CD4-positive, alpha-beta T cell (primary cell): ENCODE measurements around the gene SYNGR4. TPM values are rescaled to one million over a fixed set of nuclear protein-coding genes. Genes with fewer than 3 reads are reported as not detected.
A peak's percentile ranks its signal among the peaks of the same experiment; 100 is the strongest.

Source experiments
- ATAC-seq: fragments of 200-7000 bp; cut with Tn5 transposase; one replicate; pipeline ENCODE4 v1.10.0; 2022; ENCODE audit warnings: mild to moderate bottlenecking; ENCODE audit not compliant: poor library complexity
- CTCF ChIA-PET: fragments of 350-600 bp; sonication (Branson Sonifier 250); formaldehyde crosslinking; loops from one replicate; lab custom pipeline; 2021; ENCODE audit warnings: antibody characterized with exemption, inconsistent platforms; lab: Charles Lee
- POLR2A ChIA-PET: fragments of 350-600 bp; sonication (Branson Sonifier 250); formaldehyde crosslinking; loops from one replicate; lab custom pipeline; 2021; ENCODE audit warnings: antibody characterized with exemption, inconsistent platforms; lab: Charles Lee
- DNase-seq, 14 experiments: peaks; one replicate each; pipeline ENCODE4 v3.0.0-alpha.2; 2013 to 2020; ENCODE audit warnings: mixed read lengths in 2 of 14
- H3K27ac ChIP-seq, 2 donors: one replicate each; pipeline versions ENCODE4 v1.5.1 to v1.7.0; 2013; ENCODE audit warnings: low read length in 2 of 2, low read depth in 1 of 2, mild to moderate bottlenecking in 1 of 2
- H3K27me3 ChIP-seq, 2 experiments: 1 replicate in 1 of 2; 2 replicates in 1 of 2; pipeline versions ENCODE4 v1.6.1 to v1.7.0; 2013; ENCODE audit warnings: low read length in 2 of 2, control low read depth in 1 of 2, mild to moderate bottlenecking in 1 of 2, moderate library complexity in 1 of 2; ENCODE audit not compliant: insufficient read depth in 2 of 2, control insufficient read depth in 1 of 2
- H3K36me3 ChIP-seq: one replicate; pipeline ENCODE4 v1.6.1; 2013; ENCODE audit warnings: low read length, control low read depth; ENCODE audit not compliant: insufficient read depth
- H3K4me1 ChIP-seq: one replicate; pipeline ENCODE4 v1.6.1; 2013; ENCODE audit warnings: low read length, control low read depth; ENCODE audit not compliant: insufficient read depth
- H3K4me3 ChIP-seq: one replicate; pipeline ENCODE4 v1.5.1; 2013; ENCODE audit warnings: mild to moderate bottlenecking, low read length, moderate library complexity
- H3K9me3 ChIP-seq, 2 experiments: 1 replicate in 1 of 2; 2 replicates in 1 of 2; pipeline versions ENCODE4 v1.6.1 to v1.7.0; 2013; ENCODE audit warnings: low read length in 2 of 2, mild to moderate bottlenecking in 2 of 2, control low read depth in 1 of 2, moderate library complexity in 1 of 2; ENCODE audit not compliant: control insufficient read depth in 1 of 2, insufficient read depth in 1 of 2
- H3K27ac Mint-ChIP-seq: one replicate; pipeline ENCODE4 v1.8.0; 2020; ENCODE audit warnings: mixed read lengths
- H3K27me3 Mint-ChIP-seq: one replicate; pipeline ENCODE4 v1.8.0; 2021; ENCODE audit warnings: mixed read lengths
- H3K36me3 Mint-ChIP-seq: one replicate; pipeline ENCODE4 v1.8.0; 2021; ENCODE audit warnings: low read depth, mixed read lengths
- H3K4me1 Mint-ChIP-seq: one replicate; pipeline ENCODE4 v1.8.0; 2021; ENCODE audit warnings: low read depth, mixed read lengths
- H3K4me3 Mint-ChIP-seq: one replicate; pipeline ENCODE4 v1.8.0; 2020; ENCODE audit warnings: mild to moderate bottlenecking, mixed read lengths
- H3K9me3 Mint-ChIP-seq: one replicate; pipeline ENCODE4 v1.8.0; 2020; ENCODE audit warnings: mixed read lengths
- CTCF ChIP-seq: fragments of 200-600 bp; IDR thresholded peaks from one replicate; pipeline ENCODE4 v1.8.0; 2022; ENCODE audit warnings: antibody characterized with exemption, mild to moderate bottlenecking
- intact Hi-C, 2 experiments: fragments of 100-400 bp; cut with DNase I in 1 of 2; cut with micrococcal nuclease in 1 of 2; formaldehyde crosslinking; loops; one replicate each; pipeline versions ENCODE4 v1.15.1 to v1.9.0; 2023 to 2025; cut with DNase I, micrococcal nuclease
- total RNA-seq, 174 experiments: library from RNA in 2 of 174; stranded (reverse) in 2 of 174; gene quantifications; one replicate each; pipeline ENCODE4 v1.2.3 and lab custom pipeline; 2021 to 2026

The SYNGR4 gene
- total RNA-seq, 2 experiments from 2014 or later: not detected

- POLR2A ChIA-PET: interaction anchor here (1.4 to 8.4 kb wide), 2 partner anchors 12 to 16 kb away, joined by 6 to 360 read pairs; no protein-coding TSS in a partner anchor
These were observed 45.7 kb upstream of the SYNGR4 start for GRCh38 chr19:48318286-48318987.

DNA sequence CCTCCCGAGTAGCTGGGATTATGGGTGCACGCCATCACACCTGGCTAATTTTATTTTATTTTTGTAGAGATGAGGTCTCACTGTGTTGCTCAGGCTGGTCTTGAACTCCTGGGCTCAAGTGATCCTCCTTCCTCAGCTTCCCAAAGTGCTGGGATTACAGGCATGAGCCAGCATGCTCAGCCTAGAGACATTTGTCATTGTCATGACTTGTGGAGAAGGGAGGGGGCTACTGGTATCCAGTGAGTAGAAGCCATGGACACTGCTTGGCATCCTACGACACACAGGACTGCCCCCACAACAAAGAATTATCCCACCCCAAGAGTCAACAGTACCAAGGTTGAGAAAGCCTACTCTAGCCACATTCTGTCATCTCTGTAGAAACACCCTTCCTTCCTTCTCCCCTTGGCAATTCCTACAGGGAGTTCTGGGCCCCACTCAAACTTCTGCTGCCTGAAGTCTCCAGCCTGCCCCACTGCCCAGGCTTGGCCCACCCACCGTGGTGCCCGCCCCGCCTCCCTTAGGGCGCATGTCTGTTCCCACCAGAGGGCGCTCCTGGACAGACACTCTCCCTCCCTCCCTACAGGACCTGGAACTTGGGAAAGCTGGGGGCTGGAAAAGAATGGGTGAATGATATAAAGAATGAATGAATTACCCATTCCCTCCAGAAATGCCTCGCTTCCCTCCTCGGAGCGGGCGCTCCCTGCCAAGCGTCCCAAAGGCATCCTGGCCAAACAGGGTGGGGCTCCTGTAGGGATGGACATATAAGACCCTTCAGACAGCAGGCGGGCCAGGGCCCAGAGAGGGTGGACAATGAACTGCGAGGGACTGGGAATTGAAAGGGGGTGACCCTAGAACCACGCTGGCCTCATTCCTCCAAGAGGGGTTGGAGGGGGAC is 44.3 kb upstream of the SYNGR4 start:
- intact Hi-C loops: loop anchor here (1.0 to 10.0 kb wide), 8 partner anchors 13 to 1535 kb away; partner anchors contain the start of genes KDELR1 (in 1 of the 2), LMTK3 (in 1 of the 2) and SLC1A5 (in 1 of the 2)
- peak; percentile 70 to 88 (median 75) for DNase-seq
- H3K36me3 ChIP-seq: no peaks in the 10 kb centered on the region
- peaks cover 49% of the 10 kb centered on the region for H3K4me1 ChIP-seq
- POLR2A ChIA-PET: interaction anchor here (2.1 to 8.4 kb wide), 2 partner anchors 15 to 76 kb away, joined by 5 to 360 read pairs; no protein-coding TSS in a partner anchor
- Mint-ChIP-seq H3K9me3 (no peaks in the 10 kb centered on the region), H3K27ac (peak overlapping the region; percentile 99), H3K36me3 (peaks cover 8% of the 10 kb centered on the region), H3K4me3 (peak overlapping the region; percentile 93), H3K4me1 (peaks cover 49% of the 10 kb centered on the region), H3K27me3 (no peaks in the 10 kb centered on the region)
- H3K27me3 ChIP-seq: no peaks in the 10 kb centered on the region
- no peak overlapping the region for H3K4me3 ChIP-seq
- H3K9me3 ChIP-seq: no peaks in the 10 kb centered on the region
- peak overlapping the region in 1 of 2 donors; percentile 100 for H3K27ac ChIP-seq
- ATAC-seq: peak; percentile 12
- TF ChIP-seq CTCF: peak; percentile 96
- CTCF ChIA-PET: interaction anchor here (0.6 to 8.5 kb wide), 6 partner anchors 10 to 48 kb away, joined by 3 to 159 read pairs (median 3); no protein-coding TSS in a partner anchor

More at GRCh38 chr19:48318286-48318987, 45.7 kb upstream of the SYNGR4 start:
- H3K9me3 Mint-ChIP-seq: no peaks in the 10 kb centered on the region
- no peaks in the 10 kb centered on the region for H3K27me3 ChIP-seq
- H3K27ac Mint-ChIP-seq: no peak overlapping the region
- H3K36me3 Mint-ChIP-seq: peaks cover 6% of the 10 kb centered on the region
- H3K4me1 ChIP-seq: peaks cover 34% of the 10 kb centered on the region
- H3K27ac ChIP-seq: no peak overlapping the region
- H3K9me3 ChIP-seq: no peaks in the 10 kb centered on the region
- TF ChIP-seq CTCF: no peak
- CTCF ChIA-PET: interaction anchor here (8.5 kb wide), 1 partner anchor 15 kb away, joined by 159 read pairs; no protein-coding TSS in a partner anchor
- intact Hi-C loops: loop anchor here (5.0 to 10.0 kb wide), 3 partner anchors 34 to 266 kb away; no protein-coding TSS in a partner anchor
- H3K36me3 ChIP-seq: no peaks in the 10 kb centered on the region
- no peak for ATAC-seq
- H3K27me3 Mint-ChIP-seq: no peaks in the 10 kb centered on the region
- H3K4me1 Mint-ChIP-seq: peaks cover 34% of the 10 kb centered on the region
- H3K4me3 Mint-ChIP-seq: no peak overlapping the region
- DNase-seq: no peak
- no peak overlapping the region for H3K4me3 ChIP-seq

DNA sequence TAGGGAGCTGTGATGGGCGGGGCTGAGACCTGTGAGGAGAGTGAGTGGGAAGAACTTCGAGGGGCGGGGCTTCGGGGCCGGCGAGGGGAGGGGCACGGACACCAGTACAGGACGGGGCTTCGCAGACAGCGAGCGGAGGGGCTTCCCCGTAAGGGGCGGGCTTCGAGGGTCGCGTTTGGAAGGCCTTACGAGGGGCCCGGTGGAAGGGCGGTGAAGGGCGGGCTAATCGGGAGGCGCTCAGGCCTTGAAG is 42.9 kb upstream of the SYNGR4 start:
- CTCF ChIA-PET: interaction anchor here (1.1 to 8.5 kb wide), 2 partner anchors 12 to 70 kb away, joined by 4 to 159 read pairs; partner anchors contain the start of gene KDELR1
- intact Hi-C loops: loop anchor here in 1 of 2 experiments (2.0 to 10.0 kb wide), 4 partner anchors 70 to 1536 kb away; partner anchors contain the start of genes KDELR1, LMTK3 and SLC1A5

More for the DNA sequence above, 42.9 kb upstream of the SYNGR4 start:
- POLR2A ChIA-PET: interaction anchor here (0.6 to 8.4 kb wide), 13 partner anchors 9 to 316 kb away, joined by 3 to 360 read pairs (median 5); partner anchors contain the start of genes CARD8, DBP, GRWD1 and SYNGR4
- Mint-ChIP-seq H3K4me1 (peaks cover 63% of the 10 kb centered on the region), H3K27me3 (no peaks in the 10 kb centered on the region), H3K36me3 (peaks cover 22% of the 10 kb centered on the region), H3K9me3 (no peaks in the 10 kb centered on the region), H3K27ac (peak overlapping the region; percentile 99), H3K4me3 (peak overlapping the region; percentile 93)
- peak; percentile 47 for ATAC-seq
- Histone ChIP-seq H3K4me3 (peak overlapping the region; percentile 76), H3K4me1 (peaks cover 56% of the 10 kb centered on the region), H3K27me3 (no peaks in the 10 kb centered on the region), H3K9me3 (no peaks in the 10 kb centered on the region), H3K27ac (peak overlapping the region; percentile 99 to 100), H3K36me3 (no peaks in the 10 kb centered on the region)
- peak; percentile 87 to 100 (median 97) for DNase-seq
- TF ChIP-seq CTCF: no peak
